Measurements from ENCODE around the gene CAPN5.

GRCh38 chr11:77120571-77120970 is 53.8 kb downstream of the CAPN5 start:
- TF ChIP-seq ASH2L (IDR thresholded peaks at IDR 0.05; ENCODE audit: low read length) (no peak), CTCF (IDR thresholded peaks at IDR 0.05; ENCODE audit: control extremely low read depth in 1 of 3, insufficient read depth in 1 of 3, low read depth in 1 of 3, low read length in 3 of 3) (no peak), ZNF274 (IDR thresholded peaks at IDR 0.05; ENCODE audit: borderline replicate concordance, extremely low read depth, low read length) (no peak), RFX5 (IDR thresholded peaks at IDR 0.05; ENCODE audit: borderline replicate concordance, low read depth, low read length) (no peak), BCL11A (IDR thresholded peaks at IDR 0.05; ENCODE audit: low read depth in 2 of 2, low read length in 2 of 2) (no peak), EP300 (IDR thresholded peaks at IDR 0.05; ENCODE audit: borderline replicate concordance in 1 of 2, low read depth in 2 of 2, low read length in 2 of 2) (no peak), RNF2 (IDR thresholded peaks at IDR 0.05; ENCODE audit: borderline replicate concordance, low read depth, low read length, missing control alignments, poor library complexity, severe bottlenecking) (no peak)
